HepG2 (cell line): ENCODE data around the gene LAG3. TPM values are rescaled to one million over a fixed set of nuclear protein-coding genes. Genes with fewer than 3 reads are reported as not detected.

Experiments used
- ARID5B ChIP-seq: IDR thresholded peaks from 2 replicates; pipeline ENCODE4 v1.4.0; 2020; ENCODE audit warnings: mild to moderate bottlenecking, missing genetic modification reagents
- ASH2L ChIP-seq: fragments of 300-600, 200-600 bp; sonication (generic); IDR thresholded peaks from 2 replicates; pipeline ENCODE4 v1.7.0; 2017; ENCODE audit warnings: low read depth, mild to moderate bottlenecking, moderate library complexity, mixed read lengths, low read length; ENCODE audit not compliant: insufficient read length
- ATF7-NPFF ChIP-seq: sonication (generic); formaldehyde crosslinking; IDR thresholded peaks from 2 replicates; pipeline ENCODE4 v1.8.1; 2023; ENCODE audit warnings: mild to moderate bottlenecking, low read depth, missing genetic modification reagents, moderate library complexity
- BCL6 ChIP-seq: IDR thresholded peaks from 2 replicates; pipeline ENCODE4 v1.6.1; 2016; ENCODE audit warnings: missing genetic modification reagents, missing compliant biosample characterization
- BHLHE40 ChIP-seq: IDR thresholded peaks from 2 replicates; pipeline ENCODE4 v1.6.1; 2011; ENCODE audit warnings: low read length, improper control_type of control experiment
- BRF2 ChIP-seq: sonication (generic); formaldehyde crosslinking; IDR thresholded peaks from 2 replicates; pipeline ENCODE4 v1.8.1; 2022; ENCODE audit warnings: mild to moderate bottlenecking, missing genetic modification reagents
- CAMTA2 ChIP-seq: sonication (generic); formaldehyde crosslinking; IDR thresholded peaks from 2 replicates; pipeline ENCODE4 v1.4.0; 2020; ENCODE audit warnings: mild to moderate bottlenecking, missing genetic modification reagents, borderline replicate concordance
- DMAP1 ChIP-seq: IDR thresholded peaks from 2 replicates; pipeline ENCODE4 v1.6.1; 2016
- DNMT3B ChIP-seq: conservative IDR thresholded peaks from 2 replicates; pipeline ENCODE4 v1.6.1; 2016; ENCODE audit warnings: missing biosample characterization, control low read depth
- GMEB1 ChIP-seq: sonication (generic); formaldehyde crosslinking; IDR thresholded peaks from 2 replicates; pipeline ENCODE4 v1.5.1; 2020; ENCODE audit warnings: missing genetic modification reagents, mild to moderate bottlenecking, borderline replicate concordance
- RAD51 ChIP-seq: fragments of 450-650 bp; IDR thresholded peaks from 2 replicates; pipeline ENCODE4 v1.6.1; 2016; ENCODE audit warnings: borderline replicate concordance
- SRY ChIP-seq: sonication (generic); formaldehyde crosslinking; IDR thresholded peaks from 2 replicates; pipeline ENCODE4 v1.8.0; 2022; ENCODE audit warnings: mild to moderate bottlenecking, missing genetic modification reagents
- ZEB1 ChIP-seq: IDR thresholded peaks from 2 replicates; pipeline ENCODE4 v1.6.1; 2012; ENCODE audit warnings: mild to moderate bottlenecking, low read depth, inconsistent platforms; ENCODE audit not compliant: insufficient replicate concordance
- ZNF343 ChIP-seq: sonication (generic); formaldehyde crosslinking; IDR thresholded peaks from 2 replicates; pipeline ENCODE4 v1.4.0; 2020; ENCODE audit warnings: mild to moderate bottlenecking, missing genetic modification reagents
- ZNF687 ChIP-seq: sonication (generic); formaldehyde crosslinking; IDR thresholded peaks from 2 replicates; pipeline ENCODE4 v1.5.1; 2020; ENCODE audit warnings: mild to moderate bottlenecking, missing genetic modification reagents, moderate library complexity
- ZNF891 ChIP-seq: sonication (generic); formaldehyde crosslinking; IDR thresholded peaks from 2 replicates; pipeline ENCODE4 v1.5.0; 2020; ENCODE audit warnings: mild to moderate bottlenecking, missing genetic modification reagents
- polyA plus RNA-seq, 8 experiments: library from polyadenylated mRNA; depleted of rRNA in 3 of 8; stranded (reverse) in 7 of 8; unstranded in 1 of 8; fragments of >200 nt; fragmentation: Illumina TruSeq in 4 of 8; extraction: Trizol in 4 of 8; gene quantifications; 2 replicates each; pipeline versions ENCODE4 v1.2.1 to v1.2.3, GENCODE V29; 2011 to 2016; ENCODE audit warnings: low read depth in 4 of 8, missing spikeins in 1 of 8, mixed read lengths in 1 of 8; ENCODE audit not compliant: insufficient read depth in 1 of 8
- total RNA-seq, 5 experiments: library from RNA; depleted of rRNA; stranded (reverse); fragments of >200 nt; fragmentation: Illumina TruSeq; extraction: Trizol; gene quantifications; 2 replicates each; pipeline ENCODE4 v1.2.3, GENCODE V29; 2016; ENCODE audit warnings: low read depth in 1 of 5

LAG3 gene
- total and polyA plus RNA-seq, 2 of the 13 experiments (the other 11 are each of a cell fraction or from before 2014, with no cell fraction given) = 0.11 to 0.26 TPM

- peak; percentile 70 for TF ChIP-seq ARID5B
- peak; percentile 54 for TF ChIP-seq DMAP1 (CRISPR knock-in tag)
- TF ChIP-seq BRF2 (CRISPR knock-in tag) = 0 out of 2 replicates have a peak, but pooled peaks have one; percentile 49
- no peak; the same call in 1 of the 2 replicates for TF ChIP-seq CAMTA2 (CRISPR knock-in tag)
- peak; percentile 65; the same call in 1 of the 2 replicates for TF ChIP-seq BCL6 (CRISPR knock-in tag)
- peak; percentile 94 for TF ChIP-seq ZNF687 (CRISPR knock-in tag)
- TF ChIP-seq ZNF343 = no peak
- 0 out of 2 replicates have a peak, but pooled peaks have one; percentile 29 for TF ChIP-seq SRY (CRISPR knock-in tag)
- TF ChIP-seq ATF7-NPFF (CRISPR knock-in tag) = 0 out of 2 replicates have a peak, but pooled peaks have one; percentile 23
- peak; percentile 49 for TF ChIP-seq ASH2L
- peak; percentile 68; the same call in 1 of the 2 replicates for TF ChIP-seq BHLHE40
- no peak for TF ChIP-seq RAD51
- TF ChIP-seq DNMT3B = peak; percentile 40; the same call in 1 of the 2 replicates
- TF ChIP-seq ZNF891 (CRISPR knock-in tag) = no peak; the same call in 1 of the 2 replicates
- no peak for TF ChIP-seq ZEB1
- TF ChIP-seq GMEB1 (CRISPR knock-in tag) = peak; percentile 54; the same call in 1 of the 2 replicates
Measured at GRCh38 chr12:6778574-6779550, 6.5 kb downstream of the LAG3 start (continued).
